Measurements from ENCODE around the gene PTPRJ. TPM values are rescaled to one million over a fixed set of nuclear protein-coding genes. Genes with fewer than 3 reads are reported as not detected.

Gene PTPRJ
- total and polyA plus RNA-seq, 8 donors = 12.6 to 63.5 (median 16.6) TPM

GRCh38 chr11:48044577-48044976, 64.2 kb downstream of the PTPRJ start:
- Histone ChIP-seq H3K27me3 (no peaks in the 10 kb centered on the region), H3K36me3 (no peaks in the 10 kb centered on the region), H3K27ac (peak overlapping the region in 1 of 2 donors; percentile 86), H3K4me1 (peaks cover 0 to 86% of the 10 kb centered on the region in 2 donors), H3K4me3 (no peak overlapping the region), H3K9me3 (no peaks in the 10 kb centered on the region)
- intact Hi-C loops (cut with DNase I) = no loop called here
- TF ChIP-seq, protein P1, sequence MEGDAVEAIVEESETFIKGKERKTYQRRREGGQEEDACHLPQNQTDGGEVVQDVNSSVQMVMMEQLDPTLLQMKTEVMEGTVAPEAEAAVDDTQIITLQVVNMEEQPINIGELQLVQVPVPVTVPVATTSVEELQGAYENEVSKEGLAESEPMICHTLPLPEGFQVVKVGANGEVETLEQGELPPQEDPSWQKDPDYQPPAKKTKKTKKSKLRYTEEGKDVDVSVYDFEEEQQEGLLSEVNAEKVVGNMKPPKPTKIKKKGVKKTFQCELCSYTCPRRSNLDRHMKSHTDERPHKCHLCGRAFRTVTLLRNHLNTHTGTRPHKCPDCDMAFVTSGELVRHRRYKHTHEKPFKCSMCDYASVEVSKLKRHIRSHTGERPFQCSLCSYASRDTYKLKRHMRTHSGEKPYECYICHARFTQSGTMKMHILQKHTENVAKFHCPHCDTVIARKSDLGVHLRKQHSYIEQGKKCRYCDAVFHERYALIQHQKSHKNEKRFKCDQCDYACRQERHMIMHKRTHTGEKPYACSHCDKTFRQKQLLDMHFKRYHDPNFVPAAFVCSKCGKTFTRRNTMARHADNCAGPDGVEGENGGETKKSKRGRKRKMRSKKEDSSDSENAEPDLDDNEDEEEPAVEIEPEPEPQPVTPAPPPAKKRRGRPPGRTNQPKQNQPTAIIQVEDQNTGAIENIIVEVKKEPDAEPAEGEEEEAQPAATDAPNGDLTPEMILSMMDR (IDR thresholded peaks at IDR 0.05) = no peak
- peak; percentile 83 for ATAC-seq
- DNase-seq = peak in 1 of 4 donors; percentile 69

GRCh38 chr11:48045536-48045935, 65.2 kb downstream of the PTPRJ start:
- peak overlapping the region in 1 of 2 donors; percentile 86 for H3K27ac ChIP-seq
- no peaks in the 10 kb centered on the region for H3K27me3 ChIP-seq
- intact Hi-C loops (cut with DNase I) = no loop called here
- TF ChIP-seq, protein P1 (IDR thresholded peaks at IDR 0.05) = no peak
- H3K36me3 ChIP-seq = no peaks in the 10 kb centered on the region
- DNase-seq (no peak), ATAC-seq (no peak)
- H3K4me1 ChIP-seq = peaks cover 0 to 94% of the 10 kb centered on the region in 2 donors
- H3K4me3 ChIP-seq = no peak overlapping the region
- no peaks in the 10 kb centered on the region for H3K9me3 ChIP-seq

GRCh38 chr11:48047616-48048015, 67.3 kb downstream of the PTPRJ start:
- DNase-seq = peak in 1 of 4 donors; percentile 79
- no peaks in the 10 kb centered on the region for H3K27me3 ChIP-seq
- H3K27ac ChIP-seq = no peak overlapping the region
- no peaks in the 10 kb centered on the region for H3K36me3 ChIP-seq
- intact Hi-C loops (cut with DNase I) = no loop called here
- no peaks in the 10 kb centered on the region for H3K9me3 ChIP-seq
- TF ChIP-seq, protein P1 (IDR thresholded peaks at IDR 0.05) = no peak
- no peak overlapping the region for H3K4me3 ChIP-seq
- peaks cover 0 to 92% of the 10 kb centered on the region in 2 donors for H3K4me1 ChIP-seq
- ATAC-seq = no peak

GRCh38 chr11:48049036-48049435, 68.7 kb downstream of the PTPRJ start:
- Histone ChIP-seq H3K9me3 (no peaks in the 10 kb centered on the region), H3K27me3 (no peaks in the 10 kb centered on the region), H3K4me3 (no peak overlapping the region), H3K4me1 (peaks cover 0 to 86% of the 10 kb centered on the region in 2 donors), H3K27ac (no peak overlapping the region), H3K36me3 (no peaks in the 10 kb centered on the region)
- intact Hi-C loops (cut with DNase I) = no loop called here
- DNase-seq (no peak), ATAC-seq (no peak)
- TF ChIP-seq, protein P1 (IDR thresholded peaks at IDR 0.05) = no peak

GRCh38 chr11:48050304-48050703, 69.9 kb downstream of the PTPRJ start:
- no peaks in the 10 kb centered on the region for H3K36me3 ChIP-seq
- TF ChIP-seq, protein P1 (IDR thresholded peaks at IDR 0.05) = no peak
- H3K4me1 ChIP-seq = peaks cover 6 to 86% of the 10 kb centered on the region in 2 donors
- ATAC-seq = no peak
- H3K9me3 ChIP-seq = no peaks in the 10 kb centered on the region
- DNase-seq = no peak
- no peak overlapping the region for H3K4me3 ChIP-seq
- intact Hi-C loops (cut with DNase I) = no loop called here
- no peaks in the 10 kb centered on the region for H3K27me3 ChIP-seq
- H3K27ac ChIP-seq = peak overlapping the region; percentile 44 to 60
